H1 (cell line): ENCODE data around the gene LRRC15. TPM values are rescaled to one million over a fixed set of nuclear protein-coding genes. Genes with fewer than 3 reads are reported as not detected.

Experiments
- CTCF ChIA-PET: fragments of 300-600 bp; sonication (Branson Sonifier 250); formaldehyde crosslinking; loops from one replicate; lab custom pipeline; 2021; ENCODE audit not compliant: partially characterized antibody; lab: Charles Lee
- POLR2A ChIA-PET: fragments of 300-600 bp; sonication (Branson Sonifier 250); formaldehyde crosslinking; loops from one replicate; lab custom pipeline; 2021; ENCODE audit warnings: inconsistent platforms; ENCODE audit not compliant: partially characterized antibody; lab: Charles Lee
- DNase-seq, 2 experiments: peaks; one replicate each; pipeline versions ENCODE4 v3.0.0 to v3.0.0-alpha.2; 2010 to 2022; ENCODE audit warnings: low spot score in 2 of 2, low read depth in 1 of 2, mixed read lengths in 1 of 2
- FAIRE-seq: peaks from 2 replicates; lab custom pipeline; 2011; peaks lifted over from hg19 to GRCh38; lab: Jason Lieb, UNC
- H2AFZ ChIP-seq: 2 replicates; pipeline ENCODE4 v1.8.1; 2012; ENCODE audit warnings: low read length, inconsistent platforms
- H2AK5ac ChIP-seq: 2 replicates; pipeline ENCODE4 v1.6.1; 2013; ENCODE audit warnings: low read depth, low read length
- H2BK120ac ChIP-seq: replicated peaks from 2 replicates; pipeline ENCODE3; 2013; ENCODE audit warnings: low read depth, low read length, inconsistent platforms
- H2BK12ac ChIP-seq: 2 replicates; pipeline ENCODE4 v1.6.1; 2013; ENCODE audit warnings: low read depth, low read length
- H2BK15ac ChIP-seq: 2 replicates; pipeline ENCODE4 v1.6.1; 2013; ENCODE audit warnings: low read length
- H2BK20ac ChIP-seq: 2 replicates; pipeline ENCODE4 v1.6.1; 2013; ENCODE audit warnings: low read length
- H2BK5ac ChIP-seq: 2 replicates; pipeline ENCODE4 v1.6.1; 2013; ENCODE audit warnings: low read depth, low read length
- H3K14ac ChIP-seq: 2 replicates; pipeline ENCODE4 v1.6.1; 2013; ENCODE audit warnings: inconsistent platforms; ENCODE audit not compliant: insufficient read length
- H3K18ac ChIP-seq: 2 replicates; pipeline ENCODE4 v1.6.1; 2013; ENCODE audit warnings: low read length; ENCODE audit errors: extremely low read depth
- H3K23ac ChIP-seq: 2 replicates; pipeline ENCODE4 v1.6.1; 2013; ENCODE audit warnings: inconsistent platforms; ENCODE audit not compliant: insufficient read length
- H3K23me2 ChIP-seq: 2 replicates; pipeline ENCODE4 v1.6.1; 2013; ENCODE audit warnings: low read depth, low read length
- H3K27ac ChIP-seq: 2 replicates; pipeline ENCODE4 v1.6.1; 2011; ENCODE audit warnings: low read depth, low read length, inconsistent platforms
- H3K27me3 ChIP-seq, 4 experiments: replicated peaks in 1 of 4; 1 replicate in 1 of 4; 2 replicates in 3 of 4; pipeline versions ENCODE4 v1.6.1 to v1.8.1; 2011 to 2013; ENCODE audit warnings: low read length in 3 of 4, mild to moderate bottlenecking in 3 of 4, inconsistent platforms in 2 of 4, mixed read lengths in 2 of 4, moderate library complexity in 1 of 4; ENCODE audit not compliant: control insufficient read depth in 3 of 4, insufficient read depth in 3 of 4; ENCODE audit errors: extremely low read depth in 1 of 4
- H3K36me3 ChIP-seq, 4 experiments: 2 replicates each; pipeline versions ENCODE4 v1.6.1 to v1.8.1; 2011 to 2013; ENCODE audit warnings: mild to moderate bottlenecking in 4 of 4, low read length in 3 of 4, moderate library complexity in 2 of 4, control low read depth in 1 of 4, inconsistent platforms in 1 of 4; ENCODE audit not compliant: insufficient read depth in 4 of 4, control insufficient read depth in 2 of 4
- H3K4ac ChIP-seq: replicated peaks from 2 replicates; pipeline ENCODE3; 2013; ENCODE audit warnings: low read length, low read depth, mixed read lengths, inconsistent platforms; ENCODE audit not compliant: insufficient read length
- H3K4me1 ChIP-seq, 4 experiments: replicated peaks in 1 of 4; 1 replicate in 1 of 4; 2 replicates in 3 of 4; pipeline versions ENCODE4 v1.6.1 to v1.8.1; 2011 to 2013; ENCODE audit warnings: low read length in 3 of 4, inconsistent platforms in 2 of 4, mixed read lengths in 1 of 4; ENCODE audit not compliant: insufficient read depth in 4 of 4, control insufficient read depth in 3 of 4
- H3K4me2 ChIP-seq, 2 experiments: 2 replicates each; pipeline versions ENCODE4 v1.6.1 to v1.8.1; 2011 to 2013; ENCODE audit warnings: low read depth in 2 of 2, low read length in 2 of 2, control low read depth in 1 of 2, inconsistent platforms in 1 of 2, mild to moderate bottlenecking in 1 of 2; ENCODE audit not compliant: insufficient read depth in 1 of 2
- H3K4me3 ChIP-seq, 4 experiments: fragments of 200-600, 300-600 bp in 1 of 4; sonication (generic), shearing (Covaris generic), sonication (Bioruptor Twin) in 1 of 4; 2 replicates each; pipeline versions ENCODE4 v1.5.1 to v1.8.1; 2011 to 2016; ENCODE audit warnings: low read length in 4 of 4, low read depth in 3 of 4, control low read depth in 2 of 4, inconsistent platforms in 2 of 4, mild to moderate bottlenecking in 2 of 4, mixed read lengths in 1 of 4, moderate library complexity in 1 of 4; ENCODE audit not compliant: insufficient read depth in 2 of 4; ENCODE audit errors: extremely low read depth in 1 of 4
- H3K56ac ChIP-seq: replicated peaks from 2 replicates; pipeline ENCODE3; 2013; ENCODE audit warnings: low read depth, mild to moderate bottlenecking, mixed read lengths, low read length, inconsistent platforms; ENCODE audit not compliant: insufficient read length
- H3K79me1 ChIP-seq: 2 replicates; pipeline ENCODE4 v1.6.1; 2013; ENCODE audit warnings: low read depth, low read length, control low read depth
- H3K79me2 ChIP-seq, 2 experiments: 2 replicates each; pipeline versions ENCODE4 v1.6.1 to v1.8.1; 2012 to 2013; ENCODE audit warnings: low read length in 2 of 2, mild to moderate bottlenecking in 2 of 2, inconsistent platforms in 1 of 2; ENCODE audit not compliant: insufficient read depth in 2 of 2, control insufficient read depth in 1 of 2
- H3K9ac ChIP-seq, 4 experiments: replicated peaks in 1 of 4; 1 replicate in 1 of 4; 2 replicates in 3 of 4; pipeline versions ENCODE4 v1.6.1 to v1.8.1; 2011 to 2013; ENCODE audit warnings: low read depth in 3 of 4, low read length in 3 of 4, control low read depth in 2 of 4, mild to moderate bottlenecking in 2 of 4, moderate library complexity in 2 of 4, inconsistent platforms in 1 of 4; ENCODE audit errors: extremely low read depth in 1 of 4
- H3K9me3 ChIP-seq, 2 experiments: 2 replicates each; pipeline versions ENCODE4 v1.6.1 to v1.8.1; 2012 to 2013; ENCODE audit warnings: mild to moderate bottlenecking in 2 of 2, moderate library complexity in 2 of 2, control low read depth in 1 of 2, inconsistent platforms in 1 of 2, low read depth in 1 of 2, low read length in 1 of 2, mixed read lengths in 1 of 2; ENCODE audit not compliant: insufficient read depth in 2 of 2
- H4K20me1 ChIP-seq, 2 experiments: replicated peaks in 1 of 2; 2 replicates each; pipeline versions ENCODE3 to v1.8.1; 2011 to 2013; ENCODE audit warnings: inconsistent platforms in 2 of 2, low read length in 2 of 2, mild to moderate bottlenecking in 1 of 2; ENCODE audit not compliant: insufficient read depth in 2 of 2, control insufficient read depth in 1 of 2
- H4K5ac ChIP-seq: 2 replicates; pipeline ENCODE4 v1.6.1; 2013; ENCODE audit warnings: low read length, low read depth, mixed read lengths, inconsistent platforms; ENCODE audit not compliant: insufficient read length
- H4K8ac ChIP-seq: 2 replicates; pipeline ENCODE4 v1.8.0; 2013; ENCODE audit warnings: mild to moderate bottlenecking, moderate library complexity, low read length, inconsistent platforms; ENCODE audit not compliant: insufficient read depth; ENCODE audit errors: extremely low read depth
- H4K91ac ChIP-seq: replicated peaks from 2 replicates; pipeline ENCODE3; 2013; ENCODE audit warnings: low read length, mixed read lengths, inconsistent platforms; ENCODE audit not compliant: insufficient read length
- CTCF ChIP-seq, 3 experiments: IDR thresholded peaks; 1 replicate in 2 of 3; 2 replicates in 1 of 3; pipeline versions ENCODE4 v1.5.1 to v1.6.1; 2011; ENCODE audit warnings: low read length in 3 of 3, mild to moderate bottlenecking in 3 of 3, inconsistent platforms in 2 of 3, low read depth in 1 of 3, moderate library complexity in 1 of 3; ENCODE audit not compliant: insufficient read depth in 1 of 3; ENCODE audit errors: control extremely low read depth in 1 of 3
- E2F6 ChIP-seq: IDR thresholded peaks from 2 replicates; pipeline ENCODE4 v1.6.1; 2012; ENCODE audit warnings: inconsistent platforms
- RFX5 ChIP-seq: IDR thresholded peaks from 2 replicates; pipeline ENCODE4 v1.6.1; 2011; ENCODE audit warnings: low read depth, low read length, improper control_type of control experiment, borderline replicate concordance
- WGBS, 2 experiments: shearing (Covaris generic) in 1 of 2; methylation state at CpG; one replicate each; pipeline versions ENCODE4 v1.1.6 to v1.1.7; 2013 to 2015; ENCODE audit warnings: low lambda C conversion rate in 2 of 2, mixed read lengths in 2 of 2, inconsistent platforms in 1 of 2, low coverage in 1 of 2, missing lambda C conversion rate in 1 of 2; ENCODE audit not compliant: insufficient replicate concordance in 2 of 2, insufficient coverage in 1 of 2, insufficient read length in 1 of 2; ENCODE audit errors: extremely low coverage in 1 of 2, missing lambda C conversion rate in 1 of 2; 5-methylcytosine and 5-hydroxymethylcytosine counted together
- polyA plus RNA-seq, 7 experiments: library from polyadenylated mRNA; depleted of rRNA in 3 of 7; stranded (reverse) in 5 of 7; unstranded in 2 of 7; fragments of >200 nt in 5 of 7; fragments of 200-250 nt in 2 of 7; gene quantifications; 1 replicate in 5 of 7; 2 replicates in 1 of 7; 4 replicates in 1 of 7; pipeline versions ENCODE4 v1.2.1 to v1.2.3, GENCODE V29; 2011 to 2013; ENCODE audit warnings: missing spikeins in 2 of 7, mixed read lengths in 2 of 7
- total RNA-seq: library from RNA; stranded (reverse); fragmentation: NEBNext Ultra II Directional; extraction: Animal tissue kit (Norgen Biotek cat#: 25700); gene quantifications from 2 replicates; pipeline ENCODE4 v1.2.1, GENCODE V29; 2021

Gene LRRC15
- total and polyA plus RNA-seq, 2 of the 8 experiments (the other 6 are each of a cell fraction or from before 2014, with no cell fraction given): 0.15 to 0.37 TPM

DNA sequence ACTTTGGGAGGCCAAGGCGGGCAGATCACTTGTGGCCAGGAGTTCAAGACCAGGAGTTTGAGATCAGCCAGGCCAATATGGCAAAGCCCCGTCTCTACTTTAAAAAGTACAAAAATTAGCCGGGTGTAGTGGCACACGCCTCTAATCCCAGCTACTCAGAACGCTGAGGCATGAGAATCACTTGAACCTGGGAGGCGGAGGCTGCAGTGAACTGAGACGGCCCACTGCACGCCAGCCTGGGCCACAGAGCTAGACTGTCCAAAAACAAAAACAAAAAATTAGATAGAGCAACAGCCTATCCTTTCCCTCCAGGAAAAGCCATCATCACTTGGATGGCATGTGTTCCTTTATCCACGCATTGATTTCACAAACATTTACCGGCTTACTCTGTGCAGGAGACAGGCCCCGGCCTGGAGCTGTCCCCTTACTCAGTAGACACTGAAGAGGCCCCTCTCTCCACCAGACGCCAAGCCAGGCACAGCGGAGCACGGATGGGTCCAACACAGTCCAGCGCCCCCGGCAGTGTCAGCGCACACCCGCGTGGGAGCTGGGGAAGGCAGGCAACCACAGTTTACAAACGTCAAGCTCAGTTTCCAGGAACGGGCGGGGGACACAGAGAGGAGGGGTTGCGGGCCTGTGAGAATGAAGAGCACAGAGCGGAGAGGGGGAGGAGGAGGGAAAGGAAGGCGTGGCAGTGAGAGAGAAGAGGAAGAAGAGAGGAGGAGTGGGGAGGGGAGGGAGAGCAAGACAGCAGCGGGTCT lies 26.4 kb upstream of the LRRC15 start:
- 41% methylated on average over 26 of the region's 26 CpGs; no CpG with 5 or more reads in 1 of the 2 experiments for WGBS, 2 experiments
- no peak overlapping the region for H3K56ac ChIP-seq
- no peaks in the 10 kb centered on the region for H3K79me2 ChIP-seq
- H3K9ac ChIP-seq: no peak overlapping the region
- H3K27me3 ChIP-seq: peaks cover 16 to 35% (median 25%) of the 10 kb centered on the region in 4 experiments
- H3K4ac ChIP-seq: no peak overlapping the region
- H2AFZ ChIP-seq: peak overlapping the region; percentile 66; the same call in 1 of the 2 replicates
- 0 out of 2 replicates have a peak overlapping the region, but pooled peaks have one; percentile 50 for H2BK12ac ChIP-seq
- H3K27ac ChIP-seq: no peak overlapping the region
- H2BK20ac ChIP-seq: no peak overlapping the region; the same call in 1 of the 2 replicates
- ChIA-PET CTCF (interaction anchor here (0.6 to 6.7 kb wide), 15 partner anchors 9 to 197 kb away, joined by 3 to 122 read pairs (median 4); partner anchors contain the start of gene LRRC15), POLR2A (interaction anchor here (0.6 to 3.0 kb wide), 5 partner anchors 13 to 183 kb away, joined by 3 to 15 read pairs (median 4); no protein-coding TSS in a partner anchor)
- H3K4me2 ChIP-seq: peak overlapping the region; percentile 64 to 80
- no peak overlapping the region for H3K14ac ChIP-seq
- peaks cover 0 to 11% (median 5%) of the 10 kb centered on the region in 4 experiments; a peak in 5 of 7 replicates for H3K4me1 ChIP-seq
- no peaks in the 10 kb centered on the region for H4K20me1 ChIP-seq
- H3K18ac ChIP-seq: peak overlapping the region; percentile 83
- no peak overlapping the region for H2BK5ac ChIP-seq
- H3K4me3 ChIP-seq: peak overlapping the region in 3 of 4 experiments; percentile 46 to 57 (median 51); a peak in 4 of 8 replicates
- peaks cover 1 to 4% of the 10 kb centered on the region in 2 experiments; a peak in 2 of 4 replicates for H3K9me3 ChIP-seq
- no peak overlapping the region for H4K91ac ChIP-seq
- no peaks in the 10 kb centered on the region for H3K79me1 ChIP-seq
- DNase-seq: peak in 1 of 2 experiments; percentile 65
- no peak overlapping the region for H2BK120ac ChIP-seq
- no peak overlapping the region for H3K23ac ChIP-seq
- H4K8ac ChIP-seq: no peak overlapping the region
- FAIRE-seq: no peak
- H3K23me2 ChIP-seq: peaks cover 3% of the 10 kb centered on the region
- no peaks in the 10 kb centered on the region for H3K36me3 ChIP-seq
- H2BK15ac ChIP-seq: 0 out of 2 replicates have a peak overlapping the region, but pooled peaks have one; percentile 61
- H2AK5ac ChIP-seq: no peak overlapping the region
- H4K5ac ChIP-seq: no peak overlapping the region
- no peak for TF ChIP-seq CTCF (IDR thresholded peaks at IDR 0.05; ENCODE audit: control extremely low read depth in 1 of 3, insufficient read depth in 1 of 3, low read depth in 1 of 3, low read length in 3 of 3)
- TF ChIP-seq E2F6: 0 out of 2 replicates have a peak, but pooled peaks have one; percentile 36
- TF ChIP-seq RFX5: no peak
